ENCODE data around the gene TTC19.

Gene TTC19

DNA sequence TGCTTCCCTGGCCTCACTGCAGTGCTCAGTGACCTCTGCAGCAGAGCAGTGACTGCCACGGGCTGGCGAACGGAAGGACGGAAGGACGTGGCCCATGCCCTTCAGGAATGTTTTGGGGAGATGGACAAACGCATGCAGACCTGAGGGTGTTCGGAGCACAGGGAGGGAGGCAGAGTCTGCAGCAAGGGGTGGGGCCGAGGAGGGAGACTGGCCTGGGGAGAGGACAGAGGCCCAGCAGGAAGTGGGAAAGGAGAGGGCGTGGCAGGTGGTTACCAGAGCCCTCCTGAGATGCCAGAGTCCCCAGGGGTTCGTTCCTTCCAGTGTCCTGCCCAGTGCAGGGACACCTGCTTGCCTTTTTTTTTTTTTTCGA is 32.8 kb upstream of the TTC19 start:
- Histone ChIP-seq H2AFZ (no peak overlapping the region), H3K27ac (no peak overlapping the region), H3K4me2 (ENCODE audit: low read length) (no peak overlapping the region), H3K79me2 (no peaks in the 10 kb centered on the region), H3K9me3 (ENCODE audit: control insufficient read depth, low read length) (no peaks in the 10 kb centered on the region), H3K4me3 (ENCODE audit: low read depth, low read length) (no peak overlapping the region), H3K36me3 (ENCODE audit: control insufficient read depth, insufficient read depth, low read length) (no peaks in the 10 kb centered on the region), H3K27me3 (ENCODE audit: control insufficient read depth, insufficient read depth, low read length) (no peaks in the 10 kb centered on the region), H3K9ac (no peak overlapping the region), H3K4me1 (no peaks in the 10 kb centered on the region)
- TF ChIP-seq, protein P1, sequence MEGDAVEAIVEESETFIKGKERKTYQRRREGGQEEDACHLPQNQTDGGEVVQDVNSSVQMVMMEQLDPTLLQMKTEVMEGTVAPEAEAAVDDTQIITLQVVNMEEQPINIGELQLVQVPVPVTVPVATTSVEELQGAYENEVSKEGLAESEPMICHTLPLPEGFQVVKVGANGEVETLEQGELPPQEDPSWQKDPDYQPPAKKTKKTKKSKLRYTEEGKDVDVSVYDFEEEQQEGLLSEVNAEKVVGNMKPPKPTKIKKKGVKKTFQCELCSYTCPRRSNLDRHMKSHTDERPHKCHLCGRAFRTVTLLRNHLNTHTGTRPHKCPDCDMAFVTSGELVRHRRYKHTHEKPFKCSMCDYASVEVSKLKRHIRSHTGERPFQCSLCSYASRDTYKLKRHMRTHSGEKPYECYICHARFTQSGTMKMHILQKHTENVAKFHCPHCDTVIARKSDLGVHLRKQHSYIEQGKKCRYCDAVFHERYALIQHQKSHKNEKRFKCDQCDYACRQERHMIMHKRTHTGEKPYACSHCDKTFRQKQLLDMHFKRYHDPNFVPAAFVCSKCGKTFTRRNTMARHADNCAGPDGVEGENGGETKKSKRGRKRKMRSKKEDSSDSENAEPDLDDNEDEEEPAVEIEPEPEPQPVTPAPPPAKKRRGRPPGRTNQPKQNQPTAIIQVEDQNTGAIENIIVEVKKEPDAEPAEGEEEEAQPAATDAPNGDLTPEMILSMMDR (IDR thresholded peaks at IDR 0.05), result no peak

DNA sequence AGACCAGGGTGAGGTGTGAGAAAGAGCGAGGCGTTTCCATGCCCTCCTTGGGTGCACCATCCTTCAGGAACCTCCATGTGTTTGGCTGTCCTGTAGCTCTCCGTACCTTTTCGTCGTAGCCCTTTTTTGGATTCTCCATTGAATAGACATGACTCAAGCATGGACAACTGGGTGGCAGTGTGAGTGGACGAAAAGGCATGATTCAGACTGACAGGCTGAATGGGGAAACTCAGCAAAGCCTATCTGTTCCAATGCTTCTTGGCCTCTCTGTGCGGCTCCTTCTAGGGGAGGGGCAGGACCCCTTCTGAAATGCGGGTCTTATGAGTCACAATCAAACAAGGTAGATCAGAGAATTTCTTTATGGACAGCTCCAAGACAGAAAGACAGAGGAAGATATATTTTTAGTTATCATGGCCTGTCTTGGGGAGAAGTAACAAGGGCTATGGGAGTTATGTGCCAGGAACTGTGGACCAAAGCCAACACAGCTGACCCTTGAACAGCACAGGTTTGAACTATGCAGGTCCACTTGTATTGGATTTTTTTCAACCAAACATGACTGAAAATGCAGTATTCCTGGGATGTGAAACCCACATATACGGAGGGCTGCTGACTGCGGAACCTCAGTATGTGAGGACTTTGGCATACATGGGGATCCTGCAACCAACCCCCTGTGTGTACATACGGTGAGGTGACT is 31.8 kb upstream of the TTC19 start:
- Histone ChIP-seq H3K9me3 (ENCODE audit: control insufficient read depth, low read length) (no peaks in the 10 kb centered on the region), H3K27me3 (ENCODE audit: control insufficient read depth, insufficient read depth, low read length) (no peaks in the 10 kb centered on the region), H3K4me1 (no peaks in the 10 kb centered on the region), H3K36me3 (ENCODE audit: control insufficient read depth, insufficient read depth, low read length) (no peaks in the 10 kb centered on the region), H3K4me3 (ENCODE audit: low read depth, low read length) (no peak overlapping the region), H3K4me2 (ENCODE audit: low read length) (no peak overlapping the region), H3K9ac (no peak overlapping the region), H3K79me2 (no peaks in the 10 kb centered on the region), H2AFZ (no peak overlapping the region), H3K27ac (no peak overlapping the region)
- TF ChIP-seq, protein P1 (IDR thresholded peaks at IDR 0.05), result no peak

DNA sequence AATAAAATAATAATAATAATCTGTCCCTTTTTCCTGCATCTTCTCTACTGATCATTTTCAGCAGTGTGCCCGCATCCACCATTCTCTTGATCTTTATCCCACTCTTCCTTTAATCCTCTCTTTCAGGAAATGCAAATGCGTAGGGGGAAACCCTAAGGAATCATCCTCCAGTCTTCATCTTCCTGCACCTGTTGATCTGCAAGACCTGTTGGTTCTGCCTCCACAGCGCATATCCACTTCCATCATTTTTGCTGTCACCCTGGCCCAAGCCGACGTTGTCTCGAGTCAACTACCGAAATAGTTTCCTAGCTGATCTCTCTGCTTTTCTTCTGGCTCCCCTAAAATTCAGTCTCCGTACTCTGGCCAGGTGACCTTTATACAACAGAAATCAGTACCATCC is 30.2 kb upstream of the TTC19 start:
- TF ChIP-seq, protein P1 (IDR thresholded peaks at IDR 0.05), result no peak
- no peaks in the 10 kb centered on the region for H3K27me3 ChIP-seq (ENCODE audit: control insufficient read depth, insufficient read depth, low read length)
- no peaks in the 10 kb centered on the region for H3K79me2 ChIP-seq

DNA sequence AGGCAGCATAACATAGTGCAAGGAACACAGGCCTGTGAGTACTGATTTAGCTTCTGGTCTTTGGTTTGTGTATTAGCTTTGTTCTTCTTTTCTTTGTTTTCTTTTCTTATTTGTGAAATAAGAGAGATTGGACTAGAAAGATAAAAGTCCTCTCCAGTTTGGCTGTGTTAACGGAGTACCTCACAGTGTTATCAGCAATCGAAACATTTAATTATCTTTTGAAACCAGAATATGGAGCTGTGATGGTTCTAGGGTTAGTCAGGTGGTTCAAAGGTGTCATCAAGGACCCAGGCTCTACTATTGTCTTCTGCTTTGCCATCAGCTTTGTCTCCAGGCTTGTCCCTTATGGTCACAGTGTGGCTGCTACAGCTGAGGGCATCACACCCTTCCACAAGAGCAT is 29.1 kb upstream of the TTC19 start:
- Histone ChIP-seq H3K9ac (no peak overlapping the region), H2AFZ (no peak overlapping the region)
- TF ChIP-seq, protein P1 (IDR thresholded peaks at IDR 0.05), result no peak

More for the DNA sequence above, 30.2 kb upstream of the TTC19 start:
- Histone ChIP-seq H3K9me3 (ENCODE audit: control insufficient read depth, low read length) (no peaks in the 10 kb centered on the region), H3K36me3 (ENCODE audit: control insufficient read depth, insufficient read depth, low read length) (no peaks in the 10 kb centered on the region), H3K9ac (no peak overlapping the region), H2AFZ (no peak overlapping the region), H3K4me2 (ENCODE audit: low read length) (no peak overlapping the region), H3K4me1 (no peaks in the 10 kb centered on the region), H3K4me3 (ENCODE audit: low read depth, low read length) (no peak overlapping the region), H3K27ac (no peak overlapping the region)

DNA sequence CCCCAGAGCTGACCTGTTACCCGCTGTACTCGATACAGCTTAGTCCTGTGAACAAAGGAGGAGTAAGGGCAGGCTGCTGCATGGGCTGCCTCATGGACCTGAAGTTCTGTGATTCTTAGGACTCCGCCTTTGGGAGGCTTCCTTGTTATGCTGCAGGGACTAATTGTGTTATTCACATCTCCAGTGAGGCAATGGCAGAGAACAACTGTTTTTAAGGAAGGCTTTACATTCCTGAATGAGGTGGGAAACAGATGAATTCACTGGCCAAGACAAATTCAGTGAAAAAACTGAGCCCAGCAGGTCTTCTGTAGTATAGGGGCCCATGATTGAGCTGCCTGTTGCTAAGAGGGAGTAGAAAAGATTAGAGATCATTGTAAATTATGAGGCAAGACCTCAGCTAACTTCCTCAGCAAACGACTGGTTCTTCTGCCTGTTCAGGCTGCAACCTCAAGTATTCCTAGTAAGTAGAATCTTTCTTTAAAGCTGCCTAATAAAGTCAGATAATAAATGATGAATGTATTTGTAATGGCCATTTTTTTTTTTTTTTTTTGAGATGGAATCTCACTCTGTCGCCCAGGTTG is 28.4 kb upstream of the TTC19 start:
- Histone ChIP-seq H3K4me2 (ENCODE audit: low read length) (no peak overlapping the region), H3K79me2 (no peaks in the 10 kb centered on the region), H2AFZ (no peak overlapping the region), H3K36me3 (ENCODE audit: control insufficient read depth, insufficient read depth, low read length) (no peaks in the 10 kb centered on the region), H3K9me3 (ENCODE audit: control insufficient read depth, low read length) (no peaks in the 10 kb centered on the region), H3K4me3 (ENCODE audit: low read depth, low read length) (no peak overlapping the region), H3K9ac (no peak overlapping the region), H3K27me3 (ENCODE audit: control insufficient read depth, insufficient read depth, low read length) (no peaks in the 10 kb centered on the region), H3K27ac (no peak overlapping the region), H3K4me1 (no peaks in the 10 kb centered on the region)
- TF ChIP-seq, protein P1 (IDR thresholded peaks at IDR 0.05), result no peak

More for the DNA sequence above, 29.1 kb upstream of the TTC19 start:
- no peak overlapping the region for H3K27ac ChIP-seq
- no peaks in the 10 kb centered on the region for H3K79me2 ChIP-seq
- no peaks in the 10 kb centered on the region for H3K9me3 ChIP-seq (ENCODE audit: control insufficient read depth, low read length)
- H3K36me3 ChIP-seq (ENCODE audit: control insufficient read depth, insufficient read depth, low read length), result no peaks in the 10 kb centered on the region
- H3K4me2 ChIP-seq (ENCODE audit: low read length), result no peak overlapping the region
- H3K4me3 ChIP-seq (ENCODE audit: low read depth, low read length), result no peak overlapping the region
- no peaks in the 10 kb centered on the region for H3K4me1 ChIP-seq
- no peaks in the 10 kb centered on the region for H3K27me3 ChIP-seq (ENCODE audit: control insufficient read depth, insufficient read depth, low read length)

Measured in parathyroid adenoma (tissue), 2 donors.